Adrenal gland (tissue), 5 donors: ENCODE results near the gene MARF1.

Experiments
- POLR2A ChIP-seq, 2 donors: fragments of 450-650 bp; IDR thresholded peaks; one replicate each; pipeline ENCODE4 v1.6.1; 2017; ENCODE audit warnings: antibody characterized with exemption in 2 of 2, mild to moderate bottlenecking in 2 of 2, moderate library complexity in 1 of 2
- TF ChIP-seq, protein P1 (sequence below), 6 experiments: fragments of 450-650 bp in 4 of 6; fragments of 200-600 bp in 2 of 6; sonication (generic) in 1 of 6; IDR thresholded peaks; 1 replicate in 5 of 6; 2 replicates in 1 of 6; pipeline versions ENCODE4 v1.5.1 to v1.8.0; 2016 to 2021; ENCODE audit warnings: antibody characterized with exemption in 6 of 6, mild to moderate bottlenecking in 2 of 6, moderate library complexity in 1 of 6
- donor health status: DM: no; HTN: no; CAD: no.

DNA sequence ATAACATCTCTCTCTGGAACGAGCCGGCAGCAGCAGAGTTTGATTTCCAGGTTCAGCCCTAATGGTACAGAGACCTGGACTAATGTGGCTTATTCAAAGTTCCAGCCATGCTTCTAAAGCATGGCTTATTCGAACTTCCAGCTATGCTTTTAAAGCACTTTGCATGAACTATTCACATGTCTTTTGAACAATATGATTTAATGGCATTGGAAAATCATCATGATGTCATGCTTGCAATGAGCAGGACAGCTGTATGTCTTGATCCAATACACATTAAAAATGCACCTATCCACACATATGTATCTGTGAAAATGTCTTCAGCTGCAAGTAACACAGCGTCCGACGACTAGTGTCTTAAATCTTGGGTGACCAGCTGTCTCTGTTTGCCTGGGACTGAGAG lies 85.7 kb downstream of the MARF1 start:
- TF ChIP-seq, protein P1, sequence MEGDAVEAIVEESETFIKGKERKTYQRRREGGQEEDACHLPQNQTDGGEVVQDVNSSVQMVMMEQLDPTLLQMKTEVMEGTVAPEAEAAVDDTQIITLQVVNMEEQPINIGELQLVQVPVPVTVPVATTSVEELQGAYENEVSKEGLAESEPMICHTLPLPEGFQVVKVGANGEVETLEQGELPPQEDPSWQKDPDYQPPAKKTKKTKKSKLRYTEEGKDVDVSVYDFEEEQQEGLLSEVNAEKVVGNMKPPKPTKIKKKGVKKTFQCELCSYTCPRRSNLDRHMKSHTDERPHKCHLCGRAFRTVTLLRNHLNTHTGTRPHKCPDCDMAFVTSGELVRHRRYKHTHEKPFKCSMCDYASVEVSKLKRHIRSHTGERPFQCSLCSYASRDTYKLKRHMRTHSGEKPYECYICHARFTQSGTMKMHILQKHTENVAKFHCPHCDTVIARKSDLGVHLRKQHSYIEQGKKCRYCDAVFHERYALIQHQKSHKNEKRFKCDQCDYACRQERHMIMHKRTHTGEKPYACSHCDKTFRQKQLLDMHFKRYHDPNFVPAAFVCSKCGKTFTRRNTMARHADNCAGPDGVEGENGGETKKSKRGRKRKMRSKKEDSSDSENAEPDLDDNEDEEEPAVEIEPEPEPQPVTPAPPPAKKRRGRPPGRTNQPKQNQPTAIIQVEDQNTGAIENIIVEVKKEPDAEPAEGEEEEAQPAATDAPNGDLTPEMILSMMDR (IDR thresholded peaks at IDR 0.05): no peak
- no peak for TF ChIP-seq POLR2A (IDR thresholded peaks at IDR 0.05)
